ENCODE data around the gene C9orf72. TPM values are rescaled to one million over a fixed set of nuclear protein-coding genes. Genes with fewer than 3 reads are reported as not detected.

Gene C9orf72
- total and polyA plus RNA-seq, 9 of the 15 experiments (the other 6 are each of a cell fraction or from before 2014, with no cell fraction given), result 2.3 to 7.3 (median 4.1) TPM

DNA sequence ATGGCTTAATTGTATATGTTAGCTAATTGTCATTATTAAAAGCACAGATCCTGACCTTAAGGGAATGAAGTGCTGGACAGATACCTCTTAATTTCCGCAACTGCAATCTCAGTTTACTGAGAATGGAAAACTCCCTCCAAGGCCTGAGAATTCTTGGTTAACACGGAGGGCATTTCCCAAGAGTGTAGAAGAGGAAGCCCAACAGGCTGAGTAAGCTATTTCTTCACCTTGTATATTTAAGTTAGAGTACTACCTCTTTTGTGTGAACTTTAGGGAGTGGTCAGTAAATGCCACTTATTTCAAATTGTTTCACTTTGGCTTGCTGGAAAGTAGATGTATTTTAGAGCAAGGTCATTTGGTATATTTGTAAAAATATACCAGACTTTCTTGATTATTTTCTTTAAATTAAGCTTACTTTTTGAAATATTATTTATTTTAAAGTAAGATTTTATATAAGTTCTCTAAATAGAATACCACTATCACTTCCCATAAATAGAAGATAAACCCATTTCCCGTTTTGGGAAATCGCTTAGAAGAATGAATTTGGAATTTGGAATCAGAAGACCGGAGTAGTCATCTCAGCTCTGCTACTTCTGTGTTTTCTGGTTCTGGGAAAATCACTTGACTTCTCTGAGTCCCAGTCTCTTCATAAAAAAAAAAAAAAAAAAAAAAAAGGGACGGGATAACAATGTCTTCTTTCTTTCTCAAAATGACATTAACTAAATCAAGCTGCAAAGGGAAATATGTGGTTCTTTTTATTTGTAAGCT lies 26.0 kb upstream of the C9orf72 start (continued):
- TF ChIP-seq, protein P1, sequence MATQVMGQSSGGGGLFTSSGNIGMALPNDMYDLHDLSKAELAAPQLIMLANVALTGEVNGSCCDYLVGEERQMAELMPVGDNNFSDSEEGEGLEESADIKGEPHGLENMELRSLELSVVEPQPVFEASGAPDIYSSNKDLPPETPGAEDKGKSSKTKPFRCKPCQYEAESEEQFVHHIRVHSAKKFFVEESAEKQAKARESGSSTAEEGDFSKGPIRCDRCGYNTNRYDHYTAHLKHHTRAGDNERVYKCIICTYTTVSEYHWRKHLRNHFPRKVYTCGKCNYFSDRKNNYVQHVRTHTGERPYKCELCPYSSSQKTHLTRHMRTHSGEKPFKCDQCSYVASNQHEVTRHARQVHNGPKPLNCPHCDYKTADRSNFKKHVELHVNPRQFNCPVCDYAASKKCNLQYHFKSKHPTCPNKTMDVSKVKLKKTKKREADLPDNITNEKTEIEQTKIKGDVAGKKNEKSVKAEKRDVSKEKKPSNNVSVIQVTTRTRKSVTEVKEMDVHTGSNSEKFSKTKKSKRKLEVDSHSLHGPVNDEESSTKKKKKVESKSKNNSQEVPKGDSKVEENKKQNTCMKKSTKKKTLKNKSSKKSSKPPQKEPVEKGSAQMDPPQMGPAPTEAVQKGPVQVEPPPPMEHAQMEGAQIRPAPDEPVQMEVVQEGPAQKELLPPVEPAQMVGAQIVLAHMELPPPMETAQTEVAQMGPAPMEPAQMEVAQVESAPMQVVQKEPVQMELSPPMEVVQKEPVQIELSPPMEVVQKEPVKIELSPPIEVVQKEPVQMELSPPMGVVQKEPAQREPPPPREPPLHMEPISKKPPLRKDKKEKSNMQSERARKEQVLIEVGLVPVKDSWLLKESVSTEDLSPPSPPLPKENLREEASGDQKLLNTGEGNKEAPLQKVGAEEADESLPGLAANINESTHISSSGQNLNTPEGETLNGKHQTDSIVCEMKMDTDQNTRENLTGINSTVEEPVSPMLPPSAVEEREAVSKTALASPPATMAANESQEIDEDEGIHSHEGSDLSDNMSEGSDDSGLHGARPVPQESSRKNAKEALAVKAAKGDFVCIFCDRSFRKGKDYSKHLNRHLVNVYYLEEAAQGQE (IDR thresholded peaks at IDR 0.05; ENCODE audit: borderline replicate concordance), result no peak
- TF ChIP-seq, protein P1 (CRISPR knock-in tag; IDR thresholded peaks at IDR 0.05; ENCODE audit: low read depth), result no peak

Data from K562 (cell line).